DND-41 (cell line): ENCODE results near the gene OXSM.

ENCODE experiments used
- EZH2 ChIP-seq: IDR thresholded peaks from 3 replicates; pipeline ENCODE4 v1.6.1; 2012; ENCODE audit warnings: borderline replicate concordance, low read depth, mild to moderate bottlenecking, moderate library complexity, low read length, inconsistent platforms; ENCODE audit not compliant: severe bottlenecking
- TF ChIP-seq, protein P1 (sequence below): IDR thresholded peaks from 2 replicates; pipeline ENCODE4 v1.5.1; 2012; ENCODE audit warnings: borderline replicate concordance, low read length, moderate library complexity, mild to moderate bottlenecking; ENCODE audit not compliant: poor library complexity, severe bottlenecking; ENCODE audit errors: extremely low read depth

DNA sequence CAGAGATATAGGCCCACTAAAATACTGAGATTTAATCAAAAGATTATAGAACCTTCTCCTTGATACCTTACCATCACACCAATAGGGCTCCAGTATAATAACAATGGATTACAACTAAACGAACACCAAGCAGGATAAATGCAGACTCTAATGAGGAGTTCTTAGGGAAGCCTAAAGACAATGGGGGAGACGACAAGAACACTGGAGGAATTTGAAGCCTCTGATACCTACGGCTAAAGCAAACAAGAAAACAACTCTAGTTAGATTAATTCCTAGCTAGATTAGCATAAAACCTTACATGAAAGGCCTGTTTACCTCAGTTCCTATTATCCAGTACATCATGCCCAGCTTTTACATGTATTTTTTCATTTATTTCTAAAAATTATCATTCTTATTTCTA, 41.7 kb upstream of the OXSM start:
- TF ChIP-seq, protein P1, sequence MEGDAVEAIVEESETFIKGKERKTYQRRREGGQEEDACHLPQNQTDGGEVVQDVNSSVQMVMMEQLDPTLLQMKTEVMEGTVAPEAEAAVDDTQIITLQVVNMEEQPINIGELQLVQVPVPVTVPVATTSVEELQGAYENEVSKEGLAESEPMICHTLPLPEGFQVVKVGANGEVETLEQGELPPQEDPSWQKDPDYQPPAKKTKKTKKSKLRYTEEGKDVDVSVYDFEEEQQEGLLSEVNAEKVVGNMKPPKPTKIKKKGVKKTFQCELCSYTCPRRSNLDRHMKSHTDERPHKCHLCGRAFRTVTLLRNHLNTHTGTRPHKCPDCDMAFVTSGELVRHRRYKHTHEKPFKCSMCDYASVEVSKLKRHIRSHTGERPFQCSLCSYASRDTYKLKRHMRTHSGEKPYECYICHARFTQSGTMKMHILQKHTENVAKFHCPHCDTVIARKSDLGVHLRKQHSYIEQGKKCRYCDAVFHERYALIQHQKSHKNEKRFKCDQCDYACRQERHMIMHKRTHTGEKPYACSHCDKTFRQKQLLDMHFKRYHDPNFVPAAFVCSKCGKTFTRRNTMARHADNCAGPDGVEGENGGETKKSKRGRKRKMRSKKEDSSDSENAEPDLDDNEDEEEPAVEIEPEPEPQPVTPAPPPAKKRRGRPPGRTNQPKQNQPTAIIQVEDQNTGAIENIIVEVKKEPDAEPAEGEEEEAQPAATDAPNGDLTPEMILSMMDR = no peak
- no peak for TF ChIP-seq EZH2
